HG02759 (cell line): ENCODE measurements around the gene PAK4.

ENCODE experiments used
- ATAC-seq: cut with Tn5 transposase; IDR thresholded peaks from one replicate; pipeline ENCODE4 v1.9.1; 2021; ENCODE audit warnings: mild to moderate bottlenecking, moderate library complexity; ENCODE audit not compliant: unreplicated experiment

Gene PAK4

GRCh38 chr19:39145180-39145953, 19.8 kb downstream of the PAK4 start:
- ATAC-seq: no peak

- no peak for ATAC-seq
Observed at GRCh38 chr19:39146091-39146490, 20.5 kb downstream of the PAK4 start.

GRCh38 chr19:39146686-39147450, 21.3 kb downstream of the PAK4 start:
- ATAC-seq: no peak

- ATAC-seq: no peak
Observed at GRCh38 chr19:39147480-39147879, 21.9 kb downstream of the PAK4 start.

- ATAC-seq: no peak
Observed at GRCh38 chr19:39148939-39149529, 23.4 kb downstream of the PAK4 start.

GRCh38 chr19:39150235-39150634, 24.6 kb downstream of the PAK4 start:
- ATAC-seq: no peak

- no peak for ATAC-seq
Observed at GRCh38 chr19:39150807-39151600, 25.4 kb downstream of the PAK4 start.

- no peak for ATAC-seq
Observed at GRCh38 chr19:39152066-39152465, 26.5 kb downstream of the PAK4 start.

GRCh38 chr19:39154100-39154628, 28.6 kb downstream of the PAK4 start:
- no peak for ATAC-seq

GRCh38 chr19:39154629-39155100, 29.1 kb downstream of the PAK4 start:
- no peak for ATAC-seq

- ATAC-seq: no peak
Observed at GRCh38 chr19:39155114-39155700, 29.6 kb downstream of the PAK4 start.

- ATAC-seq: no peak
Observed at GRCh38 chr19:39155741-39156140, 30.2 kb downstream of the PAK4 start.

GRCh38 chr19:39156326-39157230, 31.0 kb downstream of the PAK4 start:
- no peak for ATAC-seq

GRCh38 chr19:39157275-39157996, 31.9 kb downstream of the PAK4 start:
- ATAC-seq: no peak

- no peak for ATAC-seq
Observed at GRCh38 chr19:39157997-39158389, 32.4 kb downstream of the PAK4 start.

- no peak for ATAC-seq
Observed at GRCh38 chr19:39158646-39159260, 33.2 kb downstream of the PAK4 start.

- no peak for ATAC-seq
Observed at GRCh38 chr19:39160523-39160861, 34.9 kb downstream of the PAK4 start.
